Breast epithelium (tissue), 3 donors: ENCODE data around the gene DDX3Y.

Source experiments
- CTCF ChIP-seq, 3 donors: fragments of 450-650 bp; IDR thresholded peaks; one replicate each; pipeline ENCODE4 v1.5.1; 2016 to 2017; ENCODE audit warnings: antibody characterized with exemption in 3 of 3, mild to moderate bottlenecking in 3 of 3, moderate library complexity in 3 of 3
- POLR2A ChIP-seq: fragments of 450-650 bp; IDR thresholded peaks from one replicate; pipeline ENCODE4 v1.6.1; 2016; ENCODE audit warnings: antibody characterized with exemption, mild to moderate bottlenecking, moderate library complexity
- POLR2AphosphoS5 ChIP-seq, 3 donors: sonication (generic); formaldehyde crosslinking; IDR thresholded peaks; one replicate each; pipeline ENCODE4 v1.6.1; 2017; ENCODE audit warnings: antibody characterized with exemption in 3 of 3

GRCh38 chrY:12913541-12913940 lies 8.9 kb downstream of the DDX3Y start:
- TF ChIP-seq CTCF (IDR thresholded peaks at IDR 0.05) (no peak), POLR2A (no peak), POLR2AphosphoS5 (IDR thresholded peaks at IDR 0.05) (no peak)
